Spleen (tissue), 11 donors: Measurements from ENCODE around the gene GIT1. TPM values are rescaled to one million over a fixed set of nuclear protein-coding genes. Genes with fewer than 3 reads are reported as not detected.

Source experiments
- DNase-seq: peaks from one replicate; pipeline ENCODE4 v3.0.0-alpha.2; 2020
- H3K27ac ChIP-seq, 8 donors: fragments of 200-600 bp; sonication (generic) in 7 of 8; 1 replicate in 4 of 8; 2 replicates in 4 of 8; pipeline versions ENCODE4 v1.5.0 to v1.8.0; 2016 to 2021; ENCODE audit warnings: inconsistent platforms in 4 of 8, mild to moderate bottlenecking in 4 of 8, moderate library complexity in 1 of 8
- H3K27me3 ChIP-seq, 7 donors: fragments of 200-600 bp; sonication (generic) in 6 of 7; replicated peaks in 1 of 7; 1 replicate in 4 of 7; 2 replicates in 3 of 7; pipeline versions ENCODE4 v1.5.0 to v1.8.0; 2016 to 2021; ENCODE audit warnings: inconsistent platforms in 3 of 7, mild to moderate bottlenecking in 1 of 7
- H3K36me3 ChIP-seq, 6 donors: fragments of 200-600 bp; sonication (generic) in 5 of 6; 1 replicate in 4 of 6; 2 replicates in 2 of 6; pipeline versions ENCODE4 v1.5.0 to v1.8.0; 2016 to 2021; ENCODE audit warnings: inconsistent platforms in 2 of 6
- H3K4me1 ChIP-seq, 6 donors: fragments of 200-600 bp; sonication (generic) in 5 of 6; 1 replicate in 3 of 6; 2 replicates in 3 of 6; pipeline versions ENCODE4 v1.5.0 to v1.8.0; 2016 to 2021; ENCODE audit warnings: inconsistent platforms in 3 of 6
- H3K4me3 ChIP-seq, 8 donors: fragments of 200-600 bp; sonication (generic) in 7 of 8; 1 replicate in 4 of 8; 2 replicates in 4 of 8; pipeline versions ENCODE4 v1.5.0 to v1.8.0; 2016 to 2021; ENCODE audit warnings: inconsistent platforms in 4 of 8, mild to moderate bottlenecking in 4 of 8, moderate library complexity in 2 of 8
- H3K9me3 ChIP-seq, 8 donors: fragments of 200-600 bp; sonication (generic) in 7 of 8; 1 replicate in 4 of 8; 2 replicates in 4 of 8; pipeline versions ENCODE4 v1.5.0 to v1.8.0; 2016 to 2021; ENCODE audit warnings: inconsistent platforms in 4 of 8
- CTCF ChIP-seq, 11 experiments: fragments of 200-600 bp in 7 of 11; fragments of 450-650 bp in 4 of 11; sonication (generic) in 4 of 11; IDR thresholded peaks in 8 of 11; conservative IDR thresholded peaks in 3 of 11; 1 replicate in 7 of 11; 2 replicates in 4 of 11; pipeline versions ENCODE4 v1.4.0 to v1.8.0; 2016 to 2021; ENCODE audit warnings: antibody characterized with exemption in 11 of 11, inconsistent platforms in 4 of 11, mild to moderate bottlenecking in 1 of 11
- POLR2A ChIP-seq, 3 donors: fragments of 450-650 bp; IDR thresholded peaks; one replicate each; pipeline ENCODE4 v1.5.1; 2017; ENCODE audit warnings: antibody characterized with exemption in 3 of 3, mild to moderate bottlenecking in 1 of 3
- POLR2AphosphoS5 ChIP-seq, 3 donors: sonication (generic); formaldehyde crosslinking; IDR thresholded peaks; one replicate each; pipeline ENCODE4 v1.5.1; 2017; ENCODE audit warnings: antibody characterized with exemption in 3 of 3
- WGBS, 5 donors: extraction: QIAGEN DNeasy Blood & Tissue Kit in 3 of 5; methylation state at CpG; one replicate each; pipeline versions ENCODE4 v1.1.5 to v1.1.7; 2013 to 2018; 5-methylcytosine and 5-hydroxymethylcytosine counted together
- intact Hi-C: fragments of 100-400 bp; cut with DNase I; formaldehyde crosslinking; loops from one replicate; pipeline ENCODE4 v1.15.0; 2023; ENCODE audit warnings: low total_unique reads
- polyA plus RNA-seq, 3 donors: library from polyadenylated mRNA; stranded (reverse); fragments of 200-250 nt; gene quantifications; one replicate each; pipeline ENCODE4 v1.2.1, GENCODE V29; 2013
- total RNA-seq, 7 donors: library from RNA; depleted of rRNA in 3 of 7; stranded (reverse); fragments of >200 nt in 3 of 7; fragmentation: NEBNext Ultra II Directional in 4 of 7; extraction: Animal tissue kit (Norgen Biotek cat#: 25700) in 4 of 7; gene quantifications; one replicate each; pipeline versions ENCODE4 v1.1.0 to v1.2.1, GENCODE V29; 2016 to 2021
- donor health status: healthy with polysubstance abuse.
- donor health status: DM: no; HTN: no; CAD: no; lungs with moderate emphysema.
- donor health status: DM: no; HTN: no; CAD: no.
- donor health status: Bipolar disorder and iron deficiency.
- donor health status: healthy.
- donor health status: DM: no; HTN: no; CAD: no.
- donor health status: DM: yes; HTN: yes; CAD: no.

GIT1 gene
- total and polyA plus RNA-seq, 10 donors, result 20.4 to 64.7 (median 46.0) TPM

GRCh38 chr17:29567304-29567553, 22.2 kb downstream of the GIT1 start:
- TF ChIP-seq CTCF (IDR thresholded peaks at IDR 0.05 in 8 of 11, conservative IDR thresholded peaks at IDR 0.05 in 3 of 11) (no peak), POLR2A (IDR thresholded peaks at IDR 0.05) (no peak), POLR2AphosphoS5 (IDR thresholded peaks at IDR 0.05) (no peak)
- intact Hi-C loops, result no loop called here
- Histone ChIP-seq H3K27ac (peak overlapping the region; percentile 80 to 93 (median 90)), H3K36me3 (peaks cover 0 to 15% (median 0%) of the 10 kb centered on the region in 6 donors), H3K4me3 (peak overlapping the region; percentile 62 to 95 (median 75)), H3K4me1 (peaks cover 36 to 83% (median 70%) of the 10 kb centered on the region in 6 donors), H3K27me3 (peaks cover 0 to 3% (median 0%) of the 10 kb centered on the region in 7 donors), H3K9me3 (no peaks in the 10 kb centered on the region)
- no peak for DNase-seq
- WGBS, 5 donors, result 0% methylated on average over 19 to 27 of the region's 27 CpGs

GRCh38 chr17:29566473-29567303, 22.8 kb downstream of the GIT1 start, which contains the start of gene ABHD15:
ABHD15 (minus strand) TSS chr17:29567037; CDS start chr17:29566966, 71 bp downstream.
- Histone ChIP-seq H3K36me3 (peaks cover 0 to 13% (median 0%) of the 10 kb centered on the region in 6 donors), H3K4me3 (peak within 1 kb of the TSS; percentile 62 to 95 (median 75)), H3K9me3 (no peaks in the 10 kb centered on the region), H3K27me3 (peaks cover 0 to 3% (median 0%) of the 10 kb centered on the region in 7 donors), H3K27ac (peak within 1 kb of the TSS; percentile 80 to 93 (median 90)), H3K4me1 (peaks cover 39 to 83% (median 72%) of the 10 kb centered on the region in 6 donors)
- DNase-seq, result peak; percentile 94
- intact Hi-C loops, result no loop called here
- TF ChIP-seq CTCF (IDR thresholded peaks at IDR 0.05 in 8 of 11, conservative IDR thresholded peaks at IDR 0.05 in 3 of 11), result no peak
- TF ChIP-seq POLR2A (IDR thresholded peaks at IDR 0.05), result peak in 1 of 3 donors; percentile 32
- TF ChIP-seq POLR2AphosphoS5 (IDR thresholded peaks at IDR 0.05), result peak; percentile 74 to 82 (median 78)
- 0 to 1% (median 0%) methylated on average over 18 to 94 of the region's 94 CpGs for WGBS, 5 donors

- no peaks in the 10 kb centered on the region for H3K9me3 ChIP-seq
- intact Hi-C loops, result no loop called here
- peak overlapping the region; percentile 62 to 95 (median 75) for H3K4me3 ChIP-seq
- WGBS, 5 donors, result 9 to 14% (median 12%) methylated on average over 34 to 55 of the region's 55 CpGs
- H3K4me1 ChIP-seq, result peaks cover 42 to 86% (median 78%) of the 10 kb centered on the region in 6 donors
- H3K36me3 ChIP-seq, result peaks cover 0 to 13% (median 0%) of the 10 kb centered on the region in 6 donors
- peak overlapping the region; percentile 80 to 93 (median 90) for H3K27ac ChIP-seq
- TF ChIP-seq POLR2A (IDR thresholded peaks at IDR 0.05) (no peak), POLR2AphosphoS5 (IDR thresholded peaks at IDR 0.05) (peak; percentile 43 to 79 (median 66)), CTCF (IDR thresholded peaks at IDR 0.05 in 8 of 11, conservative IDR thresholded peaks at IDR 0.05 in 3 of 11) (peak in 2 of 11 experiments; percentile 9 to 11)
- peaks cover 0 to 3% (median 0%) of the 10 kb centered on the region in 7 donors for H3K27me3 ChIP-seq
- DNase-seq, result peak; percentile 94
Observed at GRCh38 chr17:29565643-29566472, 23.6 kb downstream of the GIT1 start.
